SK-N-SH (cell line): Measurements from ENCODE around the gene COG8. TPM values are rescaled to one million over a fixed set of nuclear protein-coding genes. Genes with fewer than 3 reads are reported as not detected.

Experiments
- CTCF ChIA-PET: fragments of 300-600, 350-600 bp; formaldehyde crosslinking; extraction: SDS; loops from one replicate; lab custom pipeline; 2021; lab: Yijun Ruan, JAX
- POLR2A ChIA-PET: fragments of 350-600 bp; sonication (Branson Sonifier 250); formaldehyde crosslinking; extraction: SDS; loops from one replicate; lab custom pipeline; 2020; ENCODE audit warnings: antibody characterized with exemption, inconsistent platforms; lab: Yijun Ruan, JAX
- DNase-seq: peaks from one replicate; pipeline ENCODE4 v3.0.0; 2012
- H2AFZ ChIP-seq: fragments of 200-600 bp; sonication (generic); 2 replicates; pipeline ENCODE4 v1.8.1; 2016; ENCODE audit warnings: antibody characterized with exemption, mild to moderate bottlenecking, low read depth
- H3F3A ChIP-seq: fragments of 200-600 bp; sonication (generic); replicated peaks from 2 replicates; pipeline ENCODE3; 2016; ENCODE audit warnings: antibody characterized with exemption, mild to moderate bottlenecking; ENCODE audit not compliant: insufficient read depth
- H3K27ac ChIP-seq, 2 experiments: fragments of 200-500 bp in 1 of 2; fragments of 200-600 bp in 1 of 2; sonication (Bioruptor generic) in 1 of 2; sonication (generic), shearing (Covaris generic) in 1 of 2; 2 replicates each; pipeline versions ENCODE4 v1.5.1 to v1.6.1; 2014 to 2016; ENCODE audit warnings: low read depth in 2 of 2, inconsistent platforms in 1 of 2, low read length in 1 of 2, mild to moderate bottlenecking in 1 of 2, mixed read lengths in 1 of 2
- H3K27me3 ChIP-seq: fragments of 200-600 bp; sonication (generic), shearing (Covaris generic); 2 replicates; pipeline ENCODE4 v1.6.1; 2016; ENCODE audit warnings: mixed run types; ENCODE audit not compliant: insufficient read depth
- H3K36me3 ChIP-seq, 2 experiments: fragments of 200-500 bp in 1 of 2; fragments of 200-600 bp in 1 of 2; sonication (Bioruptor generic) in 1 of 2; sonication (generic) in 1 of 2; replicated peaks in 1 of 2; 2 replicates each; pipeline versions ENCODE3 to v1.5.1; 2014 to 2016; ENCODE audit warnings: low read length in 1 of 2, mild to moderate bottlenecking in 1 of 2; ENCODE audit not compliant: insufficient read depth in 2 of 2, control insufficient read depth in 1 of 2
- H3K4me1 ChIP-seq, 2 experiments: fragments of 200-500 bp in 1 of 2; fragments of 200-600 bp in 1 of 2; sonication (Bioruptor generic) in 1 of 2; sonication (generic), shearing (Covaris generic) in 1 of 2; 2 replicates each; pipeline versions ENCODE4 v1.5.1 to v1.6.1; 2014 to 2016; ENCODE audit warnings: low read depth in 1 of 2, low read length in 1 of 2, mixed run types in 1 of 2; ENCODE audit not compliant: insufficient read depth in 2 of 2, control insufficient read depth in 1 of 2
- H3K4me2 ChIP-seq: fragments of 200-600 bp; sonication (generic), shearing (Covaris generic); 2 replicates; pipeline ENCODE4 v1.6.1; 2017; ENCODE audit warnings: mixed run types
- H3K4me3 ChIP-seq, 2 experiments: fragments of 200-500 bp in 1 of 2; fragments of 200-600 bp in 1 of 2; sonication (Bioruptor generic) in 1 of 2; sonication (generic), shearing (Covaris generic) in 1 of 2; 2 replicates each; pipeline versions ENCODE4 v1.5.1 to v1.8.1; 2014 to 2016; ENCODE audit warnings: low read depth in 2 of 2, inconsistent platforms in 1 of 2, low read length in 1 of 2, mild to moderate bottlenecking in 1 of 2, mixed read lengths in 1 of 2, moderate library complexity in 1 of 2
- H3K79me2 ChIP-seq: fragments of 200-600 bp; sonication (generic); 2 replicates; pipeline ENCODE4 v1.8.1; 2017; ENCODE audit warnings: mild to moderate bottlenecking; ENCODE audit not compliant: insufficient read depth
- H3K9ac ChIP-seq: fragments of 200-600 bp; sonication (generic); 2 replicates; pipeline ENCODE4 v1.6.1; 2017; ENCODE audit warnings: mixed run types
- H3K9me2 ChIP-seq: fragments of 200-600 bp; sonication (generic); 2 replicates; pipeline ENCODE4 v1.6.1; 2017; ENCODE audit warnings: mixed run types
- H3K9me3 ChIP-seq: fragments of 200-600 bp; sonication (generic); 2 replicates; pipeline ENCODE4 v1.6.1; 2017; ENCODE audit warnings: mixed run types, mild to moderate bottlenecking, moderate library complexity
- H4K20me1 ChIP-seq: fragments of 200-600 bp; sonication (generic); 2 replicates; pipeline ENCODE4 v1.6.1; 2017; ENCODE audit warnings: mild to moderate bottlenecking, mixed run types; ENCODE audit not compliant: insufficient read depth
- CHD2 ChIP-seq: fragments of 150-350 bp; IDR thresholded peaks from 2 replicates; pipeline ENCODE4 v1.6.1; 2018; ENCODE audit warnings: low read length; ENCODE audit not compliant: partially characterized antibody
- CTCF ChIP-seq: fragments of 200-600 bp; sonication (generic); IDR thresholded peaks from 2 replicates; pipeline ENCODE4 v1.6.1; 2017; ENCODE audit warnings: antibody characterized with exemption, mild to moderate bottlenecking, moderate library complexity
- ELF1 ChIP-seq: IDR thresholded peaks from 2 replicates; pipeline ENCODE4 v1.4.0; 2012
- EZH2phosphoT487 ChIP-seq: fragments of 200-600 bp; sonication (generic); IDR thresholded peaks from 2 replicates; pipeline ENCODE4 v1.6.1; 2017; ENCODE audit warnings: low read depth, mixed run types, mild to moderate bottlenecking, antibody characterized with exemption, moderate library complexity, borderline replicate concordance
- FOXJ3 ChIP-seq: sonication (generic); formaldehyde crosslinking; IDR thresholded peaks from 2 replicates; pipeline ENCODE4 v1.5.1; 2020; ENCODE audit warnings: mild to moderate bottlenecking, missing genetic modification reagents
- GABPA ChIP-seq: IDR thresholded peaks from 2 replicates; pipeline ENCODE4 v1.4.0; 2012; ENCODE audit warnings: low read depth, mild to moderate bottlenecking
- IRF3 ChIP-seq: fragments of 150-350 bp; IDR thresholded peaks from 2 replicates; pipeline ENCODE4 v1.6.1; 2016; ENCODE audit warnings: mild to moderate bottlenecking, low read depth, low read length
- JUND ChIP-seq: IDR thresholded peaks from 2 replicates; pipeline ENCODE4 v1.4.0; 2012
- NRF1 ChIP-seq: IDR thresholded peaks from 2 replicates; pipeline ENCODE4 v1.6.1; 2012; ENCODE audit warnings: low read depth, mild to moderate bottlenecking, low read length
- PBX3 ChIP-seq: IDR thresholded peaks from 2 replicates; pipeline ENCODE4; 2012
- POLR2AphosphoS5 ChIP-seq: IDR thresholded peaks from 2 replicates; pipeline ENCODE4 v1.6.1; 2012; ENCODE audit warnings: low read depth, low read length
- RAD21 ChIP-seq: IDR thresholded peaks from 2 replicates; pipeline ENCODE4 v1.6.1; 2012; ENCODE audit warnings: mild to moderate bottlenecking, low read length
- RFX5 ChIP-seq: IDR thresholded peaks from 2 replicates; pipeline ENCODE4 v1.6.1; 2012; ENCODE audit warnings: mild to moderate bottlenecking, improper control_type of control experiment, low read length
- RXRA ChIP-seq: IDR thresholded peaks from 2 replicates; pipeline ENCODE4 v1.4.0; 2012; ENCODE audit warnings: low read depth, mild to moderate bottlenecking, borderline replicate concordance
- TCF12 ChIP-seq: IDR thresholded peaks from 2 replicates; pipeline ENCODE4 v1.4.0; 2012
- TEAD4 ChIP-seq: IDR thresholded peaks from 2 replicates; pipeline ENCODE4 v1.4.0; 2012; ENCODE audit warnings: mild to moderate bottlenecking, borderline replicate concordance; ENCODE audit not compliant: insufficient read depth
- YY1 ChIP-seq: IDR thresholded peaks from 2 replicates; pipeline ENCODE4 v1.4.0; 2012; ENCODE audit warnings: low read depth, mild to moderate bottlenecking
- ZBTB33 ChIP-seq: IDR thresholded peaks from 2 replicates; pipeline ENCODE4 v1.4.0; 2012; ENCODE audit warnings: low read depth, borderline replicate concordance
- WGBS: methylation state at CpG from one replicate; pipeline ENCODE4 v1.1.6; 2017; ENCODE audit warnings: low lambda C conversion rate; 5-methylcytosine and 5-hydroxymethylcytosine counted together
- polyA plus RNA-seq, 3 experiments: library from polyadenylated mRNA; depleted of rRNA; stranded (reverse); fragments of >200 nt; gene quantifications; 2 replicates each; pipeline ENCODE4 v1.2.3, GENCODE V29; 2012

Gene COG8
- polyA plus RNA-seq, 1 of the 3 experiments (the other 2 are of a cell fraction) = 30.2 TPM

GRCh38 chr16:69329369-69330285, 9.7 kb downstream of the COG8 start:
- Histone ChIP-seq H3K4me1 (peaks cover 11 to 33% of the 10 kb centered on the region in 2 experiments), H3K9ac (peak overlapping the region; percentile 91), H2AFZ (no peak overlapping the region), H3K79me2 (peaks cover 80% of the 10 kb centered on the region), H3K9me3 (no peaks in the 10 kb centered on the region), H3K4me3 (peak overlapping the region; percentile 71 to 80), H3K36me3 (peaks cover 48 to 56% of the 10 kb centered on the region in 2 experiments), H3K27me3 (no peaks in the 10 kb centered on the region), H3K27ac (peak overlapping the region; percentile 26 to 67; a peak in 3 of 4 replicates), H3K4me2 (peak overlapping the region; percentile 91), H3F3A (peaks cover 28% of the 10 kb centered on the region), H3K9me2 (no peaks in the 10 kb centered on the region), H4K20me1 (peaks cover 41% of the 10 kb centered on the region)
- TF ChIP-seq CTCF (no peak), POLR2AphosphoS5 (no peak), PBX3 (no peak), ZBTB33 (no peak), RAD21 (no peak), TEAD4 (no peak), JUND (no peak), YY1 (no peak), TCF12 (no peak), IRF3 (no peak), ELF1 (no peak), EZH2phosphoT487 (no peak), RXRA (no peak), GABPA (no peak), CHD2 (no peak), NRF1 (no peak), FOXJ3 (CRISPR knock-in tag) (no peak), RFX5 (no peak)
- WGBS = 9% methylated on average over 44 of the region's 77 CpGs
- POLR2A ChIA-PET = interaction anchor here (0.8 to 3.3 kb wide), 5 partner anchors 10 to 179 kb away, joined by 3 to 24 read pairs (median 5); partner anchors contain the start of genes COG8, NIP7 and TERF2
- CTCF ChIA-PET = interaction anchor here (0.7 to 4.6 kb wide), 5 partner anchors 9 to 18 kb away, joined by 3 to 21 read pairs (median 3); partner anchors contain the start of genes COG8 and VPS4A
- peak; percentile 72 for DNase-seq
